GM12878 (cell line): ENCODE results near the gene ITPKA.

Experiments
- CTCF ChIP-seq, 3 experiments: IDR thresholded peaks in 2 of 3; conservative IDR thresholded peaks in 1 of 3; 2 replicates each; pipeline ENCODE4 v1.5.1; 2011; ENCODE audit warnings: low read depth in 3 of 3, low read length in 3 of 3, mild to moderate bottlenecking in 3 of 3, control low read depth in 2 of 3, moderate library complexity in 2 of 3, inconsistent platforms in 1 of 3, mixed read lengths in 1 of 3; ENCODE audit not compliant: control insufficient read depth in 2 of 3, insufficient read depth in 1 of 3; ENCODE audit errors: extremely low read depth in 1 of 3
- MEF2B ChIP-seq: fragments of 450-650 bp; IDR thresholded peaks from 2 replicates; pipeline ENCODE4 v1.6.1; 2018; ENCODE audit warnings: mild to moderate bottlenecking, moderate library complexity; ENCODE audit not compliant: partially characterized antibody, poor library complexity, severe bottlenecking
- MXI1 ChIP-seq: fragments of 150-350 bp; IDR thresholded peaks from 2 replicates; pipeline ENCODE4 v1.6.1; 2011; ENCODE audit warnings: low read depth, mild to moderate bottlenecking, inconsistent platforms, low read length, improper control_type of control experiment
- POLR2A ChIP-seq: IDR thresholded peaks from 2 replicates; pipeline ENCODE4 v1.6.1; 2011; ENCODE audit warnings: low read depth, mild to moderate bottlenecking, low read length
- POLR2AphosphoS5 ChIP-seq: IDR thresholded peaks from 2 replicates; pipeline ENCODE4 v1.6.1; 2011; ENCODE audit warnings: mild to moderate bottlenecking, low read length, inconsistent platforms

GRCh38 chr15:41501191-41501917, 7.7 kb downstream of the ITPKA start:
- TF ChIP-seq POLR2AphosphoS5 (no peak), CTCF (IDR thresholded peaks at IDR 0.05 in 2 of 3, conservative IDR thresholded peaks at IDR 0.05 in 1 of 3; ENCODE audit: control insufficient read depth in 2 of 3, extremely low read depth in 1 of 3, insufficient read depth in 1 of 3, low read depth in 3 of 3, low read length in 3 of 3) (no peak), POLR2A (no peak), MEF2B (no peak), MXI1 (no peak)
